Measurements from ENCODE around the gene CRYBG1.

DNA sequence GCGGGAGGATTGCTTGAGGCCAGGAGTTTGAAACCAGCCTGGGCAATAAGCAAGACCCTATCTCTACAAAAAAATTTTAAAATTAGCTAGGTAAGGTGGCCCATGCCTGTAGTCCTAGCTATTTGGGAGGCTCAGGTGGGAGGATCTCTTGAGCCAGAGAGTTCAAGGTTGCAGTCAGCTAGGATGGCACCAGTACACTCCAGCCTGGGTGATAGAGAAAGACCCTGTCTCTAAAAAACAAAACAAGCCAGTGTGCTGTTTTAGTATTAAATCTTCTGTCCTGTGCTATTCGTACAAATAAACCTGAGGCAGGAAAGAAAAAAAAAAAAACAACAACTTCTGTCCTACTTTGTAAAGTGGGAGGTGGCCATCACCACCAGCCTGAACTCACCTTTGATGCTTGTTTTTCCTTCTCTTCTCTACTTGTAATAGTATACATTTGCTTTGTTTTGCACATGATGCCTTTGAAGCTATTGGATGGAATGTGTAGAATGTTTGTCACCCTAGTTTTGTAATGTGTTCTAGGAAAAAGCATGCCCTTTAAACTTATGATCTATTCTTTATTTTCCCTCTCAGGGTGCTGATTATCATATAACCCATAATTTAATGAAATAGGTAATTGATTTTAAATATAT, 102.5 kb downstream of the CRYBG1 start:
- TF ChIP-seq, protein P1, sequence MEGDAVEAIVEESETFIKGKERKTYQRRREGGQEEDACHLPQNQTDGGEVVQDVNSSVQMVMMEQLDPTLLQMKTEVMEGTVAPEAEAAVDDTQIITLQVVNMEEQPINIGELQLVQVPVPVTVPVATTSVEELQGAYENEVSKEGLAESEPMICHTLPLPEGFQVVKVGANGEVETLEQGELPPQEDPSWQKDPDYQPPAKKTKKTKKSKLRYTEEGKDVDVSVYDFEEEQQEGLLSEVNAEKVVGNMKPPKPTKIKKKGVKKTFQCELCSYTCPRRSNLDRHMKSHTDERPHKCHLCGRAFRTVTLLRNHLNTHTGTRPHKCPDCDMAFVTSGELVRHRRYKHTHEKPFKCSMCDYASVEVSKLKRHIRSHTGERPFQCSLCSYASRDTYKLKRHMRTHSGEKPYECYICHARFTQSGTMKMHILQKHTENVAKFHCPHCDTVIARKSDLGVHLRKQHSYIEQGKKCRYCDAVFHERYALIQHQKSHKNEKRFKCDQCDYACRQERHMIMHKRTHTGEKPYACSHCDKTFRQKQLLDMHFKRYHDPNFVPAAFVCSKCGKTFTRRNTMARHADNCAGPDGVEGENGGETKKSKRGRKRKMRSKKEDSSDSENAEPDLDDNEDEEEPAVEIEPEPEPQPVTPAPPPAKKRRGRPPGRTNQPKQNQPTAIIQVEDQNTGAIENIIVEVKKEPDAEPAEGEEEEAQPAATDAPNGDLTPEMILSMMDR (IDR thresholded peaks at IDR 0.05) = no peak
- TF ChIP-seq EZH2 (IDR thresholded peaks at IDR 0.05; ENCODE audit: borderline replicate concordance, insufficient read depth, low read depth, low read length, poor library complexity, severe bottlenecking) = no peak

Data from B cell (primary cell).